Measurements from ENCODE around the gene ACCS. TPM values are rescaled to one million over a fixed set of nuclear protein-coding genes. Genes with fewer than 3 reads are reported as not detected.

Gene ACCS
- total RNA-seq, 1 donor from 2014 or later = 8.1 TPM

DNA sequence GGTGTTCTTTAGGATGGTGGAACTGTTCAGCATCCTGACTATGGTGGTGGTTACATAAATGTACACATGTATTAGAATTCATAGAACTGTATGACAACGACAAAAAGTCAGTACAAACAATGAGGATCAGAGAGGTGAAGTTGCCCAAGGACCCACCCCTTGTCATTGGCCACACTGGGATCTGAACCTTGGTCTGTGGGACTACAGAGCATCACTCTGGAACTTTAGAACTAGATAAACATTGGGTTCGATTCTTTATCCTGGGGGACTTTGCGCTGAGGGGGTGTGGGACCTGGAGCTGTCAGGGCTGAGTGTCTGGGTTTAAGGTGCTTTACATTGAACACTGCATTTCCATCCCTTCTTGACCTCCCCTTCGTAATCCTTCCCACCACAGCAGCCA lies 16.6 kb downstream of the ACCS start:
- H3K36me3 ChIP-seq = peaks cover 0 to 14% of the 10 kb centered on the region in 2 donors
- DNase-seq (ENCODE audit: extremely low spot score in 2 of 2) = no peak
- H3K9me3 ChIP-seq = no peaks in the 10 kb centered on the region
- no peaks in the 10 kb centered on the region for H3K27me3 ChIP-seq
- H3K4me3 ChIP-seq = no peak overlapping the region
- no peak for TF ChIP-seq POLR2AphosphoS5 (IDR thresholded peaks at IDR 0.05; ENCODE audit: insufficient read depth in 1 of 2, low read depth in 1 of 2)
- TF ChIP-seq, protein P1, sequence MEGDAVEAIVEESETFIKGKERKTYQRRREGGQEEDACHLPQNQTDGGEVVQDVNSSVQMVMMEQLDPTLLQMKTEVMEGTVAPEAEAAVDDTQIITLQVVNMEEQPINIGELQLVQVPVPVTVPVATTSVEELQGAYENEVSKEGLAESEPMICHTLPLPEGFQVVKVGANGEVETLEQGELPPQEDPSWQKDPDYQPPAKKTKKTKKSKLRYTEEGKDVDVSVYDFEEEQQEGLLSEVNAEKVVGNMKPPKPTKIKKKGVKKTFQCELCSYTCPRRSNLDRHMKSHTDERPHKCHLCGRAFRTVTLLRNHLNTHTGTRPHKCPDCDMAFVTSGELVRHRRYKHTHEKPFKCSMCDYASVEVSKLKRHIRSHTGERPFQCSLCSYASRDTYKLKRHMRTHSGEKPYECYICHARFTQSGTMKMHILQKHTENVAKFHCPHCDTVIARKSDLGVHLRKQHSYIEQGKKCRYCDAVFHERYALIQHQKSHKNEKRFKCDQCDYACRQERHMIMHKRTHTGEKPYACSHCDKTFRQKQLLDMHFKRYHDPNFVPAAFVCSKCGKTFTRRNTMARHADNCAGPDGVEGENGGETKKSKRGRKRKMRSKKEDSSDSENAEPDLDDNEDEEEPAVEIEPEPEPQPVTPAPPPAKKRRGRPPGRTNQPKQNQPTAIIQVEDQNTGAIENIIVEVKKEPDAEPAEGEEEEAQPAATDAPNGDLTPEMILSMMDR (IDR thresholded peaks at IDR 0.05) = no peak
- TF ChIP-seq POLR2A (IDR thresholded peaks at IDR 0.05) = no peak
- no peaks in the 10 kb centered on the region for H3K4me1 ChIP-seq
- no peak overlapping the region for H3K27ac ChIP-seq
- intact Hi-C loops (cut with DNase I) = no loop called here

DNA sequence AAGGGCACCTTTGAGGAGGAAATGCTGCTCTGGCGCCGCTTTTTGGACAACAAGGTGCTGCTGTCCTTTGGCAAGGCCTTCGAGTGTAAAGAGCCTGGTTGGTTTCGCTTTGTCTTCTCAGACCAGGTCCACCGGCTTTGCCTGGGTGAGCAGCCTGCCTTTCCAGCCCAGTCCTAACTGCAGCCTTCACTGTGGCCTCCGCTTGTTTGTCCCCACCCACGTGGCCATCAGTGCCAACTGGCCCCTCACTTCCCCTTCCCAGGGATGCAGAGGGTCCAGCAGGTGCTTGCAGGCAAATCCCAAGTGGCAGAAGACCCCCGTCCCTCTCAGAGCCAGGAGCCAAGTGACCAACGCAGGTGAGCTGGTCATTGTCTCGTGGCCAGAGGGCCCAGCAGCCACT lies 17.4 kb downstream of the ACCS start:
- no peaks in the 10 kb centered on the region for H3K9me3 ChIP-seq
- no peak for DNase-seq (ENCODE audit: extremely low spot score in 2 of 2)
- H3K27ac ChIP-seq = no peak overlapping the region
- intact Hi-C loops (cut with DNase I) = no loop called here
- H3K27me3 ChIP-seq = no peaks in the 10 kb centered on the region
- TF ChIP-seq POLR2A (IDR thresholded peaks at IDR 0.05) (no peak), POLR2AphosphoS5 (IDR thresholded peaks at IDR 0.05; ENCODE audit: insufficient read depth in 1 of 2, low read depth in 1 of 2) (no peak)
- TF ChIP-seq, protein P1 (IDR thresholded peaks at IDR 0.05) = no peak
- no peak overlapping the region for H3K4me3 ChIP-seq
- H3K36me3 ChIP-seq = peaks cover 0 to 11% of the 10 kb centered on the region in 2 donors
- H3K4me1 ChIP-seq = no peaks in the 10 kb centered on the region

DNA sequence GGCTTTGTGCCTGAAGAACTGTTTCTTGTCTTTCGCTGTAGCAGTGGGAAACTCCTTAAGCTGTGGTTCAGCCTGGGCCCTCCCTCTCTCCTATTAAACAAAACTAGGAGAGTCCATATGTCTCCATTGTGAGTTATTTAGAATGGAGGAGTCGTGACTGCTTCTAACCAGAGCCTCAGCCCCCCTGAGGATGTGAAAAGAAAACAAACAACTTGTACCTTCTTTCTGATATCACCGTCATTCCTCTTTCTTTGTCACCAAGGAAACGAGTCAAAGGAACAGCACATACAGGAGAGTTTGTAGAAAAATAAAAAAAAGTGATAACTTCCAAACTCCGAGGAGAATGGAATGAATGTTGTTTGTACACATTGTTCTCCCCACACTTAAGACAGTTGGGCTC lies 17.8 kb downstream of the ACCS start:
- no peaks in the 10 kb centered on the region for H3K4me1 ChIP-seq
- TF ChIP-seq POLR2A (IDR thresholded peaks at IDR 0.05) (no peak), POLR2AphosphoS5 (IDR thresholded peaks at IDR 0.05; ENCODE audit: insufficient read depth in 1 of 2, low read depth in 1 of 2) (no peak)
- TF ChIP-seq, protein P1 (IDR thresholded peaks at IDR 0.05) = no peak
- no peaks in the 10 kb centered on the region for H3K27me3 ChIP-seq
- no peaks in the 10 kb centered on the region for H3K9me3 ChIP-seq
- no peak overlapping the region for H3K27ac ChIP-seq
- DNase-seq (ENCODE audit: extremely low spot score in 2 of 2) = no peak
- no peak overlapping the region for H3K4me3 ChIP-seq
- intact Hi-C loops (cut with DNase I) = no loop called here
- peaks cover 0 to 7% of the 10 kb centered on the region in 2 donors for H3K36me3 ChIP-seq

DNA sequence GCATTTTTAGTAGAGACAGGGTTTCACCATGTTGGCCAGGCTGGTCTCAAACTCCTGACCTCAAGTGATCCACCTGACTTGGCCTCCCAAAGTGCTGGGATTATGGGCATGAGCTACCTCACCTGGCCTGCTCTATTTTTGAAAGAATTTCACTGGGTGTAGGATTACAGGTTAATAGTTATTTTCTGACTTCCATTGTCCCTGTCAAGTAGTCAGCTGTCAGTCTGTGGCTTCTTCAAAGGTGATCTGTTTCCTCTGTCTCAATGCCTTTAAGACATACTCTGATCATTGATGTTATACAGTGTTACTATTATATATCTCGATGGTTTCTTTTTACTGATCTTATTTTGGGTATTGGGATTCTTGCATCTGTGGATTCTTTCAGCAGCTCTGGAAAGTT lies 19.3 kb downstream of the ACCS start:
- no peaks in the 10 kb centered on the region for H3K4me1 ChIP-seq
- TF ChIP-seq POLR2A (IDR thresholded peaks at IDR 0.05) (no peak), POLR2AphosphoS5 (IDR thresholded peaks at IDR 0.05; ENCODE audit: insufficient read depth in 1 of 2, low read depth in 1 of 2) (no peak)
- TF ChIP-seq, protein P1 (IDR thresholded peaks at IDR 0.05) = no peak
- no peaks in the 10 kb centered on the region for H3K27me3 ChIP-seq
- H3K4me3 ChIP-seq = no peak overlapping the region
- no peak for DNase-seq (ENCODE audit: extremely low spot score in 2 of 2)
- no peaks in the 10 kb centered on the region for H3K9me3 ChIP-seq
- H3K27ac ChIP-seq = no peak overlapping the region
- no peaks in the 10 kb centered on the region for H3K36me3 ChIP-seq
- intact Hi-C loops (cut with DNase I) = no loop called here

DNA sequence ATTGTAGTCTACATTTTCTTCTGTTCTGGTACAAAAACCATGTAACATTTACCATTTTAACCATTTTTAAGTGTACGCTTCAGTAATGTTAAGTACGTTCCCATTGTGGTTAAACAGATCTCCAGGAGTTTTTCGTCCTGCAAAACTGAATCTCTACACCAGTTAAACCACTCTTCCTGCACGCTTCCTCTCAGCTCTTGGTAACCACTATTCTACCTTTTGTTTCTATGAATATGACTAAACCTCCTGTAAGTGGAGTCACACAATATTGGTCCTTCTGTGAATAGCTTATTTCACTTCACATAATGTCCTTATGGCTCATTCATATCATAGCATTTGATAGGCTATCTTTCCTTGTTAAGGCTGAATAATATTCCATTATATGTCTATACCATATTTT lies 22.3 kb downstream of the ACCS start:
- TF ChIP-seq, protein P1 (IDR thresholded peaks at IDR 0.05) = no peak
- TF ChIP-seq POLR2AphosphoS5 (IDR thresholded peaks at IDR 0.05; ENCODE audit: insufficient read depth in 1 of 2, low read depth in 1 of 2) = no peak
- no peak for TF ChIP-seq POLR2A (IDR thresholded peaks at IDR 0.05)
- H3K4me3 ChIP-seq = no peak overlapping the region
- H3K4me1 ChIP-seq = no peaks in the 10 kb centered on the region
- no peaks in the 10 kb centered on the region for H3K27me3 ChIP-seq
- no peaks in the 10 kb centered on the region for H3K36me3 ChIP-seq
- no peaks in the 10 kb centered on the region for H3K9me3 ChIP-seq
- H3K27ac ChIP-seq = no peak overlapping the region
- DNase-seq (ENCODE audit: extremely low spot score in 2 of 2) = no peak
- intact Hi-C loops (cut with DNase I) = no loop called here

All from vagina (tissue), 2 donors.